HG03103 (cell line): ENCODE measurements around the gene CXCR4.

Experiments
- ATAC-seq: cut with Tn5 transposase; IDR thresholded peaks from one replicate; pipeline ENCODE4 v1.9.1; 2021; ENCODE audit warnings: low read depth; ENCODE audit not compliant: unreplicated experiment

CXCR4 gene

DNA sequence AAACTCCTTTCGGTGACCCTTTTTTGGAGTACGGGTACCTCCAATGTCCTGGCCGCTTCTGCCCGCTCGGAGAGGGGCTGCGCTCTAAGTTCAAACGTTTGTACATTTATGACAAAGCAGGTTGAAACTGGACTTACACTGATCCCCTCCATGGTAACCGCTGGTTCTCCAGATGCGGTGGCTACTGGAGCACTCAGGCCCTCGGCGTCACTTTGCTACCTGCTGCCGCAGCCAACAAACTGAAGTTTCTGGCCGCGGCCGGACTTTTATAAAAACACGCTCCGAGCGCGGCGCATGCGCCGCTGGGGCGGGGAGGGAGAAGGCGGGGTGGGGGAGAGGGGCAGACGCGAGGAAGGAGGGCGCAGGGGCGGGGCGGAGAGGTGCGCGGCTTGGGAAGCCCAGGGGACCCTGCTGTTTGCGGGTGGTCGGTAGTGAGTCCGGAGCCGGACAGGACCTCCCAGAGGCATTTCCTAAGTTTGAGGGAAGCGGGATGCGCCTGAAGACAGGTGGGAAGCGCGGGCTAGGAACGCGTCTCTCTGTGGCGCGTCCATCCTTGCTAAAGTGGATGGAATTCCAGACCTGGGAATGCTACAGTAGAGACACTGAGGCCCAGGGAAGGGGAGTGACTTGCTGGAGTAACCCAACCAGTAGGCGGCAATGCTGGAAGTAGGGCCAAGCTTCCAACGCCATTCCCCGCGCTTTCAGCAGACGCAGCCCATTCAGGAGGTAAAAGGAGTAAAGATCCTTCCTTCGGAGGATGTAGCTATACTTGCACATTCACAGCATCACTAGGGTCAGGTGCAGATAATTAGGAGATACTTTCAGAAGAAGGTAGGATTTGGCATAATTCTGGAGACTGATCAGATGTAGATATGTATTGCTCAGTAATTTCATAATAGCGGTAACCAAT lies at the start of gene CXCR4:
Gene CXCR4 (minus strand): TSS at position 241 of the 910 bp plus-strand sequence. CDS start 89 bp downstream, at position 152.
- ATAC-seq: peak; percentile 28

DNA sequence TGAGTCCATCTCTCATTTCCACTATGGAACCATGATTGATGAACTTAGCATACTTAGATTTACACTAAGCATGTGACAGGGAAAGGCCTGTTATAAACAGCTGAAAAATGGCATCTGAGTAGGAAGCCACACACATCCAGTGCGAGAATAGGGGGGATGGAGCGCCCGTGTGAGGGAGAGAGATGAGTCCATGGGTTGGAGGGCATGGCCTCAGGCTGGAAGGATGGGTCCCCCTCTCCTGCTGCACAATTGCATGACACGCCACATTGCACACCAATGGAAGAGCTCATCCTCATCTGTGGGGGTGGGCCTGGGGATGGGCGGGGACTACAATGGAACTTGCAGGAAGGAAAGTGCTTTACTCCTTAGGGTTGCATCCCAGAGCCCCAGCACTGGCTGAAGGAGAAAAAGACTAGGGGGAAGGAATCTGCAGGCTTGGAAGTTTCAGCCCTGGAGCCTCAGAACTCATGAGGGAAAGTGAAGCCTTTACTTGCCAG lies 46.4 kb upstream of the CXCR4 start:
- ATAC-seq: no peak

DNA sequence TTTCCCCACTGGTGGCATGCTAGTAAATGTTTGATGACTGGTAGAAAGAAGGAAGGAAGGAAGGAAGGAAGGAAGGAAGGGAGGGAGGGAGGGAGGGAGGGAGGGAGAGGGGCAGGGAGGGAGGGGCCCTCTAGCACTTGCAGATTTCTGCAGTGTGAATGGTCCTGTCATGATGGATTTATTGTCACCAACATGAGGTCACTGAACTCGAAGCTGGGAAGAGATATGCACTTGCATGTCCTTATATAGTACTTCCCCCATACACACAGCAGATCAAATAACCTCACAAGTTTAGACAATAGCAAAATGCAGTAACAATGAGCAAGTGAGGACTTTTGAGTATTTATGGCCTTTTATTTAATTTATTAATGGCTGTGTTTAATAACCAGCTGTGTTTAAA lies 44.5 kb upstream of the CXCR4 start:
- ATAC-seq: no peak

DNA sequence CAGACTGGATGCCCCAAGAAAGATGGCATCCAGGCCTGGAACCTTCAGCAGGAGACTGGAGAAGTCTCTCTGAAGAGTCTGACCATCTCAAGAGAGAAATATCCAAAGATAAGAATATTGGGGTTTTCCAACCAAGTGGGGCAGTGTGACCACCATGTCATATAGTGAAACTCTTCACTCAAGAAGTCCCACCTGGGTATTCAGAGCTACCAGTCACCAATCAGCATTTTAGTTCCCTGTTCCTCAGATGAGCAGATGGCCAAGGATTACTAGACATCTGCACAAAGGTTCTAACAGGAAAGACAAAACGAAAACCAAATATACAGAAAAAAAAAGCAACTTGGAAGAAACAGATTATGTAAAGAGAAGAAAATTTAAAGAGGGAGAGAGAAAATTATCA lies 38.5 kb upstream of the CXCR4 start:
- ATAC-seq: no peak

DNA sequence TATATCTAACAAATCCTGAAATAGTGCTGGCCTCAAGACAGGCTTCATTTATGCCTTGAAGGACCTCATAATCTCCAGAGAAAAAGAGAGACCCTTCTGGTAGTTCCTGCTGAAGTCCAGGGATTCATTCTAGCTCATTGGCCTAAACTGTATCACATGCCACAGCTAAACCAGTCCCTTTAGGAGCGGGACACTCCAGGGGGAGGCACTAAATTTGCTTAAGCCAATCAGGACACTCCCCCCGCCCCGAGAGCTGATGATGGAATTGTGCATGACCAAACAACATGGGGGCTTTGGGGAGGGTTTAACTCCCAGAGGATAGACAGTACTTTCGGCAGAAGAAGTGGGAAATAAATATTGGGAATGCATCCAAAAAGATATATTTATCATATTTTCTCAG lies 36.4 kb upstream of the CXCR4 start:
- no peak for ATAC-seq

DNA sequence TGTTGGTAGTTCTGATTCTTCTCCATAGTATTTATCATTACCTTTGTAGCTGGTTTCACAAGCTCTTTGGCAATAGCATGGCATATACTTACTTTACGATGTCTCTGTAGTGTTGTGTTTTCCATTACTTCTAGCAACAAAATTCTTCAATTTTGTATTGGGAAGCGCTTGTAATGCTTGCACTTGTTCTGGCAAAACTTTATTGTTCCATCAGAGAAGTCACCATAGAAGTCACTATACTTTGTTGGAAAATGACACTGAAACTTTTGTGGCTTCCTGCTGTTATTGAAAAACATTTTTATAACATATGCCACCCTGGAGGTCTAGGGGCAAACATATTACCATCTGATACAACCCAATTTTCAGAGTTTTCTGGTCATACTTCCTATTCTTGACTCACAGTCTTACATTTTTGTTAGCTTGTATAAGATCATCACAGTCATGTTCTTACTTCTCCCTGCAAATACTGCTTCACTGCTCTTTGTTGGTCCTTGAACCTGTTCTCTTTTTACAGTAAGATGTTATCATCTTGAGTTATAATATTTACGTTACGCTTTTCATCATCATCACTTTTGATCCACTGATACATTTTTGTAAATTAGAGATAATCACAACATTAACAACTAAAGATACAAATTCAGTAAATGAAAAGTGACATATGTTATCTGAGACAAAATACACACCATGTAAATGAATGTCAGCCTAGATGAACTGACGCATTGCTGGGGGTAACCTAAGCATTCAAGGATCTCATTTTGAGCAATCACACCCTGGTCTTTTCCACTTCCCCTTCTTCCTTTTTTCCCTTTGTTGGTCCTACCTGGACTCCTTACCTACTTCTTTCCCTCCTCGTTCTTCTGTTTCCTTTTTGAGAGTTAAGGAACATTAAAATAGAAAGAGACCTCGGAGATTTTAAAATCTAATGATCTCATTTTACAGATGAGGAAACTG lies 33.3 kb upstream of the CXCR4 start:
- ATAC-seq: no peak

DNA sequence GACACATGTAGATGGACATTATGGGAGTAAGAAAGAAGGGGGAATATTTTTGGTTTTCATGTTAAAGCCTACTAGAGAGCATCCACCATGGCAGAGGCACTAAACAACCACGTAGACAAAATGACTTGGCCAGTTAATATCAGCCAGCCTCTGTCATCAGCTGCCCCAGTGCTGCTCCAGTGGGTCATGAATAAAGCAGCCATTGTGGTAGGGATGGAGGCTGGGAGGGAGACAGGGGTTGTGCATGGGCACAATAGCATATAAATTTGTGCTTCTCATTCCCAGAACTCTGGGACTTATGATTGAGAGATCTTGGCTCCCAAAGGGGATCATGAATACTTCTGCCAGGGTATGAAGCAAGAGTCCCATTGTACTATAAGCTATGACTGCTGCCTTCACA lies 31.1 kb upstream of the CXCR4 start:
- ATAC-seq: no peak

DNA sequence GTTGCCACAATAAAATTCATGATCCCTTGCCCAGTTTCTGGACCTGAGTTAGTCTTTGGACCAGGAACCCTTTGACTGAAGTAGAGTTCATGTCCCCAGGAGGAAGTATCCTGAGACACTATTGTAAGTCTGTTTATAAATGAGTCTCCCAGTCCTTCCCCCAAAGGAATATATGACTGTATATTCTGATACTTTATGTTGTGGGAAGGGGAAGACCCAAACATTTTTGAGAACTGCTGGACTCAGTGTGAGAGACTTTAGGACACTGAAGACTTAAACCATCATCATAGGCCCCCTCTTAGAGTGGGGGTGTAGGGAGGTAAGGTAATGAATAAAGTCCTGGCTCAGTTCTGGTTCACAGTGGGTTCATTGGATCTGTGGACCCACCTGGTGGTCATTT lies 28.6 kb upstream of the CXCR4 start:
- no peak for ATAC-seq

DNA sequence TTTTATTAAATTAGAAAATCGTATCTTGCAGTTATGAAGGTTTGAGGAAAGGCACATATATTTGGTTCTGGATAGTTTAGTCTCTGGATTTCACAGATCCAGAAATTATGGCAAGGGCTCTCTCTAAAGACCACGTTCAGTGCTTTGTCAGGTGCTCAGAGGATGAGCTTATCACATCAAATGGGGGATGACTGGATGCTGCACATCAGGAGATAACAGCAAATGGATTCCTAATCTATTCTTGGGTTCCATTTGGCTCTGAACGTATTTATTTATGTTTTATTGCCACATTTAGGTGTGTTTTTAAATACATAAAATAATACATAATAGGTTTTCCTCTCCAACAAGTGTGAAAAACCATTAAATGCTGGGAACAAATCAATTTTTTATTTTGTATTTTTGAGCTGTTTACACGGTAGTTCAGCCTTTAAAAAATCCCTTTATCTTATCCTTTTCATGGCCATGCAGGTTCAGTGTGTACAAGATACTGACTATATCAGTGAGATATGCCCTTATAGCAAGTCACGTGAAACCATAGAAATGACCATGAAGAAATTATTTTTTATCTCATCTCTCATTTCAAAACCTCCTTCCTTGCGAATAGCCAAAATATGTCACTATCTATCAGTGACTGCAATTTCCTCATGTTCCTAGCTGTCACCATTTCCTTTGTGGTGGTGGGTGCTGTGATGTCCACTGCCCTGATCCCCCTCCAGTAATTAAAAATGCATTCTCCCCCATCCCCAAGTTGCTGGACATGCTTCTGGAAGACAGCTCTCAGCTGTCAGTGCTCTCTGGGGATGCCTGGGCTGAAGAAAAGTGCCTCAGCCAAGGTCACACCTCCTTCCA lies 25.9 kb upstream of the CXCR4 start:
- ATAC-seq: no peak

DNA sequence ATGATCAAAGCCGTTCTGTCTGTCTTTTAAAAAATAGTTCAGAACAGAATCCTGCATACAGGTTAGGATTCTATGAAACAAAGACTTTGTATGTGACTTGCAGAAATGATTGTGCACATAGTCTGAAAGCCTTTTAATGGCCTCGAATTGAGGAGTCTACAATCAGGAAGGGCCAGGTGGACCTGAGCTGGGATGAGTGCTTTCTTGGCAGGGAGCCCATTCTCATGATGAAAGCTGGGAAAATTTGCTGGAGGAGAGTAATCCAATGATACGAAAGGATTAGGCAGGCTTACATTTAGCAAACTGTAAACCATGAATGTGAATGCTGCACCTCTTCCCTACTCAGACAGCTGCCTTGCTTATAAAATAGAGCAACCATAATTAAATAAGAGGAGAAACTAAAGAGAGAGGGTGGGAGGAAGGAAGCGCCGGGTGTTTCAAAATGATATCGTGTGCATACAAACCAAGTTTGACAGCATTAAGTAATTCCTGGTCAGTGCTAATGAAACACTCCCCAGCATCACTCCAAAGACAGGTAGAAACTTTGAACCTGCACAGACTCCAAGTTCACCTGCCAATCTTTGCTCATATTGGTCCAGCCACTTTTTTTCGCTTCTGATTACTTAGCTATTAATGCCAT lies 23.7 kb upstream of the CXCR4 start:
- no peak for ATAC-seq

DNA sequence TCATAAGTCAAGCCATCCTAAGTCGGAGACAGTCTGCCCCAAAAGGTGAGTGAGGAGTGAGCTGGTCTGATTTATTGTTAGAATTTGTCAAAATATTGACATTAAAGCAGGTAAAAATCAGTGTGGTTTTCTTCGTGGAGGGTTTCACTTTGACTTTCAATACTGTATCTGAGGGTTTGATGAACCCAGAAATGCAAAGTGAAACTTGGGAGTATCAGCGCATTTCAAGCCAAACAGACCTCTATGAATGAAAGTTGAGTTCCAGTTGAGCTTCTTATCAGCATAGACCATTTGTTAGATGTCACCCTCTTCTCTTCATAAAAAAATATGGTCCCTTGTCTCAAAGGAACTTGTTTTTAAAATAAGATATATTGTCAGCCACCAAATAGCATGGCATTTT lies 21.7 kb upstream of the CXCR4 start:
- ATAC-seq: peak; percentile 43

DNA sequence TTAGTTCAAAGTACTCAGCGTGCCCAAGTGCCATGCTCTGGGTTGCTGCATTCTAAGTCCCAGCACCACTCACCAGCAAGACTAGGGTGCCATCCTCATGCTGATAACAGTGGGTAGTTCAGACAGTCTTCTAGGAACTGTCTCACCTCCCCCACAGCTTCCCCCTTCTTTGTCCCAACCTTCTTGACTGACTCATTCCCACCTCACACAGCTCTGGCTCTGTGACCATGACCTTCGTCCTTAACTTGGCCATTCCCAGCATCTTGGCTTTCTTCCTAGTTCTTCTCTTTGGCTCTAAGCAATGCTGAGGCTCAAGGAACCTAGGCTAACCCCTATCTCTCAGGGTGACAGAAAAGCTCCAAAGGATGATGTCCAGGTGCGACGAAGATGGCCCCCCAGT lies 20.0 kb upstream of the CXCR4 start:
- ATAC-seq: no peak

DNA sequence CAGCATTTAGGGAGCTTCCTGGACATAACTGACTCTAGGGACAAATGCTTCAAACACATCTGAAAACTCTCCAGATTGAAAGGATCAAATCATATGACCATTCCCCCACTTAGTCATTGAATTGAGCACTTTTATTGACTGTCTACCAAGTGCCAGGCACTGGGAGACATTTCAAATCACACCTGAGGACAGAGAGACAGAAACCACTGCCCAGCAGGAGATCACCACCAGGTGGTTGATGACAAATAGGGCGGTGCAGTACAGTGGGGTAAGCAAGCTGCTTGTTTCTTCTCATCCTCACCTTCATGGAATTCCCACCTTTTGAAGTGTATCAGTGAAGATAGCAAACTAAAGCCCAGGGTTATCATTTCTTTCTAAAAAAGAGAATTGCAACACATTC lies 19.0 kb upstream of the CXCR4 start:
- no peak for ATAC-seq

DNA sequence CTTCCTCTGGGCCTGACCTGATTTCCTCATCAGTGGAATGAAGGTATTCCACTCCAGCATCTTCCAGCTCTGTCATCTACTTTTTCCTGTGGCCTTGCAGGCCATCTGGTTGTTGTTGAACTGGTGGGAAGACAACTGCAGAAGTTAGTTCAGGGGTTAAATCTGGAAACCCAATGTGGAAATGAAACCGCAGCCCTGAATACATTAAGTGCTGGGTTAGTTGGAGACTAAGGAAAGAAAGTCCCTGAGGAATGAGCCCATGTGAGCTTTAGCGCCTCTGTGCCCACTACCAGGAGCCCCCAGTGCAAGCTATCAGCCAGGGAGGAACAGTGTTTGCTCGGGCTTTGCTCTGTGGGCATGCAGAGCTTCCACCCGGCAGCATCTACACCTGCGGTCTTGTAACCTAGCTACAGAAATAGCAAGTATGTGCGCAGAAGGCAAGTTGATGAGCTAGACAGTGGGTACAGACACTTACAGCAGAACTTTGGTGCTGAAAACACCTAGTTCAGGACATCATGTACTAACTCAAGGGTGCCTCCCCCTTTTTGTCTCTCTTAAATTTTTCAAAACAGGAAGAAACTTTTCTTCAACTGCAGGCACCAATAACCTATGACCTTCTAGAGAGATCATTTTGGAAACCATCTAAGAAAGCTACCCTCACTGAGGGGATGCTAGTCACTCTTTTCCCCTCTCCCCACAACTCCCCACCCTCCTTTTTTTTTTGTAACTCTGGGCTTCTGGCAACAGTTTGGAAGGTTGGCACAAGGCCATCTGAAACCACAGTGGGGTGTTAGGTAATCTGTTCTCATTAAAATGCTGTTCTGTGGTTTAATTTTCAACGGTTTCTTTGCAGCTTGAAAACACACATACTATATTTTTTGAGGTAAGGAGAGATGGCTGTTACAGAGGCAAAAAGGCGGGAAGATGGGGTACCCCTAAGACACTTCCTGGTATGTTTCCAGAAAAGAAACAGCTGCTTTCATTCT lies 18.3 kb upstream of the CXCR4 start:
- peak; percentile 36 for ATAC-seq

DNA sequence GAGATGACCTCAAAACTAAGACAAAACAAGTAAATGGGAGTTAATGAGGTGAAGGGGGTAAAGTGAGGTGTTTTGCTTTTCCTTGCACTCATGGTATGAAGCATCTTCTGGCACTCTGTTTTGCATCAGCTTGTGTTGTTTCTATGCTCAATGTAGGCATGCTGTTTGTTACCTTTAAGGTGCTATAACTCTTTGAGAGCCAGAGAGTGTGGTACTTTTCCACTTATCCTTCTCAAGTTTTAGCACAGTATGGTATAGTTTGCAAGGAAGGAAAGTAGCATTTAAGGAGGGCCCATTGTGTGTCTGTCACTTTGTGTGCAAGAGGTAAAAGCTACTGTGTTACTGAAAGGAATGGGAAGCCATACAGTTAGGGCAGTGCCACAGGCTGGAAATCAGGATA lies 17.5 kb upstream of the CXCR4 start:
- ATAC-seq: no peak

DNA sequence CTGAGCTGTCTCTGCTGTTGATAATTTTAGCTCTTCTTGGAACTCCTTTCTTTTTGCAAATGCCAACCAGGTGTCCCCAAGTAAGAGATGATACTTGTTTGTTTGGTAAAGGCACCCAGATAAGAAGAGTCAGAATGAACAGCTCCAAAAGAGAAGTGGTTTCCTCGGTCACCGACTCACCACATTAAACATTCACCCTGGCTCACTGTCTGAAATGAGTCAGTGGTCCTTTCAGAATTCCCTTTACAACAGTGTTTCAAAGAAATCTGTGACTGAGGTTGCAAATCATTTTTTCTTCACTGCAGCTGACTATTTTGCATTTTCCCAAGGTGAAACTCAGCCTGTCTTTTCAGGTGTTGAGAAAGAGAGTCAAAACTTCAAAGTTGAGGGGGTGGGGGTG lies 16.2 kb upstream of the CXCR4 start:
- ATAC-seq: no peak

DNA sequence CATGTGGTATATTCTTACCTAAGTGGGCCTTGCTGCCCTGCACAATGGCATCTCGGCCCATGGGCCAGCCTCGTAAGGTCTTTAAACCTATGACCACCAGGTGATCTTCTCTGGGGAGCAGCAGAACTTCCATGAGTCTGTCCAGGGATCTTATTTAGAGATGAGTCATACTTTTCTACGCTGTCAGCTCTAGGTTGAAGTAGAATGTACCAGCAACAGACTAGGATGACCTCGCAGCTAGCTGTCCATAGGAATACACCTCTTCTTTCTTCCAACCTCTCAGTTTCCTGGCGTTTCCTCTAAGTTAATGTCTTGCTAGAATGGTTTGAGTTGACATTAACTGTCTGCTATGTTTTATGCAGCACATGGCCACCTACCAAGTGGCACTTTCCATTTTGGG lies 15.6 kb upstream of the CXCR4 start:
- no peak for ATAC-seq

DNA sequence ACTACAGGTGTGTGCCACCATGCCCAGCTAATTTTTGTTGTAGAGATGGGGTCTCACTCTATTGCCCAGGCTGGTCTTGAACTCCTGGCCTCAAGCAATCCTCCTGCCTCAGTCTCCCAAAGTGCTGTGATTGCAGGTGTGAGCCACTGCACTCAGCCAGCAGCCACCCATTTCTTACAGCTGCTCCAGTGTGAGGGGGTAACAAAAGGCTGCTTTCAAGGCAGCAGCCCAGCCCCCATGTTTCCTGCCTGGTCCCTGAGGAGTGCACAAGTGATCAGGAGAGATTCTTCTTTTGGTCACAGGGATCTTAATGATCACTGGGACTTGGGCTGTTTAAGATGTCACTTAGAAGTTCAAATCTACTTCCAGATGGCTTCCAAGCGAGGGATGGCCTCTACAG lies 15.2 kb upstream of the CXCR4 start:
- ATAC-seq: no peak

DNA sequence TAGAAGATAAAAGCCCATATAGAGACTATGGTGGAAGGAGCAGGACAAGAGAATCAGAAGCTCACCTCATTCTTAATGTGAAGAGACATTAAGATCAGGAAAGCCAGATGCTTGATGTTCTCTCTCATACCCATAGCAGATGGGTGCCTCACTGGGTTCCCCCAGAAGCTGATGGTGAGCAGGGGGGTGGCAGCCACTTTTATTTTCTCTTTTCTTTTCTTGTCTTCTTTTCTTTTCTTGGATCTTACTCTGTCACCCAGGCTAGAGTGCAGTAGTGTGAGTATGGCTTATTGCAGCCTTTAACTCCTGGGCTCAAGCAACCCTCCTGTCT lies 14.8 kb upstream of the CXCR4 start:
- ATAC-seq: no peak
